Lower leg skin (tissue), 4 donors: ENCODE measurements around the gene TMCC3. TPM values are rescaled to one million over a fixed set of nuclear protein-coding genes. Genes with fewer than 3 reads are reported as not detected.
A peak's percentile ranks its signal among the peaks of the same experiment; 100 is the strongest.

Experiments
- DNase-seq, 2 donors: peaks; one replicate each; pipeline ENCODE4 v3.0.0-alpha.2; 2019; ENCODE audit warnings: low spot score in 2 of 2
- H3K4me3 ChIP-seq: fragments of 200-600 bp; sonication (generic); 2 replicates; pipeline ENCODE4 v1.5.1; 2017; ENCODE audit warnings: mild to moderate bottlenecking, low read depth; ENCODE audit not compliant: poor library complexity, severe bottlenecking
- POLR2A ChIP-seq, 2 donors: fragments of 450-650 bp; IDR thresholded peaks; one replicate each; pipeline ENCODE4 v1.6.1; 2016 to 2017; ENCODE audit warnings: antibody characterized with exemption in 2 of 2, mild to moderate bottlenecking in 1 of 2, moderate library complexity in 1 of 2
- whole genome bisulfite sequencing, 2 donors: methylation state at CpG; one replicate each; pipeline ENCODE4 v1.1.5; 2018; 5-methylcytosine and 5-hydroxymethylcytosine counted together
- intact Hi-C: fragments of 100-400 bp; cut with DNase I; formaldehyde crosslinking; loops from one replicate; pipeline ENCODE4 v1.15.0; 2023; ENCODE audit warnings: low total_unique reads
- total RNA-seq, 4 donors: library from RNA; depleted of rRNA; stranded (reverse); fragments of >200 nt; gene quantifications; one replicate each; pipeline ENCODE4 v1.1.0, GENCODE V29; 2016
- TF ChIP-seq, protein P1 (sequence below), 3 donors: fragments of 450-650 bp; IDR thresholded peaks; one replicate each; pipeline ENCODE4 v1.5.1; 2016; ENCODE audit warnings: antibody characterized with exemption in 3 of 3, mild to moderate bottlenecking in 3 of 3, moderate library complexity in 2 of 3

The TMCC3 gene
- total RNA-seq, 4 donors from 2014 or later: 13.8 to 18.2 (median 17.5) TPM

DNA sequence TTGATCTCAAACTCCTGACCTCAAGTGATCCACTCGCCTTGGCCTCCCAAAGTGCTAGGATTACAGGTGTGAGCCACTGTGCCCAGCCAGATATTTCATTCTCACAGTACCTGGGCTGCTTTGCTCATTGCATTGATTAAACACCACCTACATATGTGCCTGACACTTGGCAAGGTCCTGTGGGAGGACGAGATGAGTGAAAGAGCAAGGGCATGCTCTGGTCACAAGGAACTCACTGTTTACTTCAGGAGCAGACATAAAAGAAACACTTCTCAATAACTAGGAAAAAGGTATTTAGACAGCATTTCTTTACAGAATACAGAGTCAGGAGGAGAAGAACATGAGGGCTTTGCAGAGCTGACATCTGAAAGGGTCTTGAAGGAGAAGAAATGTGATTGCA, 91.7 kb downstream of the TMCC3 start:
- intact Hi-C loops: no loop called here
- DNase-seq: peak in 1 of 2 donors; percentile 7
- TF ChIP-seq, protein P1, sequence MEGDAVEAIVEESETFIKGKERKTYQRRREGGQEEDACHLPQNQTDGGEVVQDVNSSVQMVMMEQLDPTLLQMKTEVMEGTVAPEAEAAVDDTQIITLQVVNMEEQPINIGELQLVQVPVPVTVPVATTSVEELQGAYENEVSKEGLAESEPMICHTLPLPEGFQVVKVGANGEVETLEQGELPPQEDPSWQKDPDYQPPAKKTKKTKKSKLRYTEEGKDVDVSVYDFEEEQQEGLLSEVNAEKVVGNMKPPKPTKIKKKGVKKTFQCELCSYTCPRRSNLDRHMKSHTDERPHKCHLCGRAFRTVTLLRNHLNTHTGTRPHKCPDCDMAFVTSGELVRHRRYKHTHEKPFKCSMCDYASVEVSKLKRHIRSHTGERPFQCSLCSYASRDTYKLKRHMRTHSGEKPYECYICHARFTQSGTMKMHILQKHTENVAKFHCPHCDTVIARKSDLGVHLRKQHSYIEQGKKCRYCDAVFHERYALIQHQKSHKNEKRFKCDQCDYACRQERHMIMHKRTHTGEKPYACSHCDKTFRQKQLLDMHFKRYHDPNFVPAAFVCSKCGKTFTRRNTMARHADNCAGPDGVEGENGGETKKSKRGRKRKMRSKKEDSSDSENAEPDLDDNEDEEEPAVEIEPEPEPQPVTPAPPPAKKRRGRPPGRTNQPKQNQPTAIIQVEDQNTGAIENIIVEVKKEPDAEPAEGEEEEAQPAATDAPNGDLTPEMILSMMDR (IDR thresholded peaks at IDR 0.05): no peak
- TF ChIP-seq POLR2A (IDR thresholded peaks at IDR 0.05): no peak
- WGBS, 2 donors: 63 to 73% methylated on average over 2 of the region's 2 CpGs
- no peak overlapping the region for H3K4me3 ChIP-seq

DNA sequence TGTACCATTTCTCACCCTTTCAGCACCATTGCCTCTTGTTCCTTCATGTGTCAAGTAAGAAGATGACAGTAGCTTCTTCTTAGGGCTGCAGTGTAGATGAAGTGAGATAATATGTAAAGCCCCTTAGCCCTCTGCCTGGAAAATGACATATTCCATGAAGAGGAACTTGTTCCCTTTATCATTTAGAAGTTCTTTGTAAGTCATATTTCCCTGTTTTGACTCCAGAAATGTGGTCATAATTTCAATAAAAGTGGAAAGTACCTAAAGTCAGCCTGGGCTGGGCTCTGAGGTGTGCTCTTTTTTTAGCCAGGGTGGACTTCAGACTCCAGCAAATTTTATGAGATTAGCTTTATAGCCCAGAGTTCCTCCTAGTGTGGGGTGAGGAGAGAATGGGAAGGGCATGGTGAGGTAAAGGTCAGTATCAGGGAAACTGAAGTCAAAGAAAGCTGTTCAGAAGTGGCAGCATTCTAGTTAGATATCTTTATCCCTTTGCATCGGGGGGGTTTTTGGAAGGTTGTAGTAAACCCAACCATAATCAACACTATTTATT, 92.5 kb downstream of the TMCC3 start:
- intact Hi-C loops: no loop called here
- 97 to 100% methylated on average over 1 of the region's 1 CpG for WGBS, 2 donors
- DNase-seq: no peak
- no peak for TF ChIP-seq POLR2A (IDR thresholded peaks at IDR 0.05)
- H3K4me3 ChIP-seq: no peak overlapping the region

DNA sequence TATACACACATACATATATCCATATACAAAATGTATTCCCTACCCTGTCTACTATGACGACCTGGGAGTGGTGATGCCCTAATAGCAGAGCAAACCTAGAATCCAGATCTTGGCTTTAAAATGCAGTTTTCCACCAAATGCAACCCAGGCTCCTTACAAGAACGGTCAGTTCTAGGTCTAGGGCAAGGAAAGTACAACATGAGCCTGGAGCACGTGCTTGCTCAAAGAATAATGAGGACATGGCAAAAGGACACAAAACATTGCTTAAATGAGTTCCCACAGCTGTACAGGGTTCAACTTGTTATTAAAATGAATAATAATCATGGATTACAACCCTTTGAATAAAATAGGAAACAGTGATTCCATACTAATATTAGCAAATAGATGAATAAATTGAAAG, 94.7 kb downstream of the TMCC3 start:
- H3K4me3 ChIP-seq: no peak overlapping the region
- 89 to 90% methylated on average over 3 of the region's 3 CpGs for WGBS, 2 donors
- no peak for DNase-seq
- TF ChIP-seq, protein P1 (IDR thresholded peaks at IDR 0.05): no peak
- no peak for TF ChIP-seq POLR2A (IDR thresholded peaks at IDR 0.05)
- intact Hi-C loops: no loop called here

DNA sequence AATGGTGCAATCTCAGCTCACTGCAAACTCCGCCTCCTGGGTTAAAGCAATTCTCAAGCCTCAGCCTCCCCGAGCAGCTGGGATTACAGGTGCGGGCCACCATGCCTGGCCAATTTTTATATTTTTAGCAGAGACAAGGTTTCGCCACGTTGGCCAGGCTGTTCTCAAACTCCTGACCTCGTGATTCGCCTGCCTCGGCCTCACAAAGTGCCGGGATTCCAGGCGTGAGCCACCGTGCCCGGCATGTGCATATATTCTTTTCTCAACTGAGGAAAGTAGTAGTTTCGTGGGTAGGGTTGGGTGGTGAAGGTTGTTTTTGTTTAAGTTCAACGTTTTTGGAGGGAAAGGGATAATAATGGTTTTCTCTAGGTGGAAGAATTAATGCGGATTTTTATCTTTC, 96.5 kb downstream of the TMCC3 start:
- H3K4me3 ChIP-seq: no peak overlapping the region
- WGBS, 2 donors: 92 to 94% methylated on average over 15 of the region's 15 CpGs
- intact Hi-C loops: no loop called here
- no peak for DNase-seq
- TF ChIP-seq, protein P1 (IDR thresholded peaks at IDR 0.05): no peak
- no peak for TF ChIP-seq POLR2A (IDR thresholded peaks at IDR 0.05)

DNA sequence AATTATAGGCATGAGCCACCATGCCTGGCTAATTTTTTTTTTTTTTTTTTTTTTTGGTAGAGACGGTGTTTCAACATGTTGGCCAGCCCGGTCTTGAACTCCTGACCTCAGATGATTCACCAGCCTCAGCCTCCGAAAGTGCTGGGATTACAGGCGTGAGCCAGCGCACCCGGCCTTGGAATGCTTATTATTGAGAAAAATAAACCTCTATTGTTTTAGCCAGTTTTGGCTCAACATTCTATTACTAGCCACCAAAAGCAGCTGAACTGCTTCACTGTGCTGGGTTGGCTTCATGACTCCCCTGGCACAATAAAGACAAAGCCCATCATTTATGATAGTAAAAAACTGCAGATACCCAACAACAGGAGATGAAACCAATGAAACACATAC, 97.2 kb downstream of the TMCC3 start:
- WGBS, 2 donors: 25 to 29% methylated on average over 6 of the region's 6 CpGs
- TF ChIP-seq POLR2A (IDR thresholded peaks at IDR 0.05): no peak
- TF ChIP-seq, protein P1 (IDR thresholded peaks at IDR 0.05): no peak
- DNase-seq: no peak
- H3K4me3 ChIP-seq: no peak overlapping the region
- intact Hi-C loops: no loop called here

DNA sequence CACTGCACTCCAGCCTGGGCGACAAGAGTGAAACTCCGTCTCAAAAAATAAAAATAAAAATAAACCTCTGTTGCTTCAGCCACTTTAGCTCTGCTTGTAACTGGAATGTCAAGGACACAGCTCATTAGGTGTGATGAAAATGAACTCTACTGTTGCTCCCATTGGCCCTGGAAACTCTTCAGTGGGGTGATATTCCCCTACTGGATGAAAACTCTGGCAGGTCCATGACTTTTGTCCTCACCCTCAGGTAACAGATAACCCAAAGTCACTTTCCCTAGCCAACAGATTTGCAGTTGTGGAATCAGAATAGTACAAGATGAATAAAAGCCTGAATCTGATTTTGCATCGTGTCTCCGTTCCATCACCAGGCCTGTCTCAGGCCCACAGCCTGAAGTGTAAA, 98.5 kb downstream of the TMCC3 start:
- intact Hi-C loops: no loop called here

More for the DNA sequence above, 98.5 kb downstream of the TMCC3 start:
- no peak for DNase-seq
- no peak overlapping the region for H3K4me3 ChIP-seq
- TF ChIP-seq POLR2A (IDR thresholded peaks at IDR 0.05): no peak
- TF ChIP-seq, protein P1 (IDR thresholded peaks at IDR 0.05): no peak
- WGBS, 2 donors: 36 to 45% methylated on average over 4 of the region's 4 CpGs
